Keratinocyte (primary cell): ENCODE measurements around the gene AGO3. TPM values are rescaled to one million over a fixed set of nuclear protein-coding genes. Genes with fewer than 3 reads are reported as not detected.
"Not testable (repeated sequence)": the region's sequence is repeated elsewhere in the genome, so short reads cannot be mapped to it uniquely, and the experiment has no call there.

Experiments used
- DNase-seq: peaks from one replicate; pipeline ENCODE4 v3.0.0-alpha.2; 2011; ENCODE audit warnings: low read depth, missing footprints, low spot score
- FAIRE-seq: peaks from 2 replicates; lab custom pipeline; 2011; peaks lifted over from hg19 to GRCh38; lab: Jason Lieb, UNC
- H2AFZ ChIP-seq: 2 replicates; pipeline ENCODE4 v1.6.0; 2012; ENCODE audit warnings: low read length, control low read depth, inconsistent platforms; ENCODE audit not compliant: control insufficient read depth
- H3K27ac ChIP-seq: 2 replicates; pipeline ENCODE4 v1.5.1; 2011; ENCODE audit warnings: low read length; ENCODE audit not compliant: control insufficient read depth, insufficient read depth
- H3K27me3 ChIP-seq: 3 replicates; pipeline ENCODE4 v1.6.0; 2011; ENCODE audit warnings: low read length; ENCODE audit not compliant: control insufficient read depth, insufficient read depth; ENCODE audit errors: extremely low read depth
- H3K36me3 ChIP-seq, 2 experiments: 2 replicates in 1 of 2; 3 replicates in 1 of 2; pipeline ENCODE4 v1.5.1; 2011; ENCODE audit warnings: low read length in 2 of 2, mild to moderate bottlenecking in 1 of 2; ENCODE audit not compliant: control insufficient read depth in 2 of 2, insufficient read depth in 2 of 2; ENCODE audit errors: extremely low read depth in 1 of 2
- H3K4me1 ChIP-seq: 3 replicates; pipeline ENCODE4 v1.5.1; 2011; ENCODE audit warnings: low read length; ENCODE audit not compliant: control insufficient read depth, insufficient read depth; ENCODE audit errors: extremely low read depth
- H3K4me2 ChIP-seq: 3 replicates; pipeline ENCODE4 v1.6.0; 2011; ENCODE audit warnings: low read depth, low read length; ENCODE audit not compliant: control insufficient read depth, insufficient read depth; ENCODE audit errors: extremely low read depth
- H3K4me3 ChIP-seq, 3 experiments: fragments of 200-600 bp in 1 of 3; sonication (generic) in 1 of 3; 2 replicates in 2 of 3; 3 replicates in 1 of 3; pipeline ENCODE4 v1.5.1; 2011 to 2016; ENCODE audit warnings: low read length in 3 of 3, mild to moderate bottlenecking in 3 of 3, control low read depth in 2 of 3, inconsistent platforms in 1 of 3, low read depth in 1 of 3, mixed read lengths in 1 of 3, mixed run types in 1 of 3, moderate library complexity in 1 of 3; ENCODE audit not compliant: control insufficient read depth in 2 of 3, insufficient read depth in 2 of 3; ENCODE audit errors: extremely low read depth in 1 of 3
- H3K79me2 ChIP-seq: 2 replicates; pipeline ENCODE4 v1.6.0; 2012; ENCODE audit warnings: low read length; ENCODE audit not compliant: control insufficient read depth, insufficient read depth
- H3K9ac ChIP-seq: 3 replicates; pipeline ENCODE4 v1.6.0; 2011; ENCODE audit warnings: low read length; ENCODE audit not compliant: control insufficient read depth, insufficient read depth; ENCODE audit errors: extremely low read depth
- H3K9me1 ChIP-seq: 3 replicates; pipeline ENCODE4 v1.6.0; 2011; ENCODE audit warnings: low read length; ENCODE audit not compliant: control insufficient read depth, insufficient read depth; ENCODE audit errors: extremely low read depth
- H3K9me3 ChIP-seq: 2 replicates; pipeline ENCODE4 v1.5.1; 2012; ENCODE audit warnings: low read depth, low read length; ENCODE audit not compliant: control insufficient read depth
- H4K20me1 ChIP-seq: 3 replicates; pipeline ENCODE4 v1.6.0; 2011; ENCODE audit warnings: low read length; ENCODE audit not compliant: control insufficient read depth, insufficient read depth; ENCODE audit errors: extremely low read depth
- EZH2 ChIP-seq: IDR thresholded peaks from one replicate; pipeline ENCODE4 v1.6.1; 2012; ENCODE audit warnings: inconsistent platforms, mild to moderate bottlenecking, low read length, moderate library complexity
- dilution Hi-C: fragments of 300-500 bp; cut with MboI; formaldehyde crosslinking; loops from one replicate; pipeline ENCODE4 v1.7.0; 2020; ENCODE audit warnings: low sequenced_read_pairs; ENCODE audit not compliant: extremely low pct_ligation_motif_present
- polyA plus RNA-seq, 5 experiments: library from polyadenylated mRNA; depleted of rRNA in 3 of 5; stranded (reverse) in 3 of 5; stranded (forward) in 1 of 5; unstranded in 1 of 5; fragments of >200 nt; gene quantifications; 1 replicate in 1 of 5; 2 replicates in 3 of 5; 3 replicates in 1 of 5; pipeline versions ENCODE4 v1.2.1 to v1.2.3, GENCODE V29; 2011 to 2012; ENCODE audit warnings: missing spikeins in 2 of 5, low read depth in 1 of 5, low replicate concordance in 1 of 5
- TF ChIP-seq, protein P1 (sequence below), 3 experiments: IDR thresholded peaks in 1 of 3; conservative IDR thresholded peaks in 1 of 3; optimal IDR thresholded peaks in 1 of 3; 2 replicates in 2 of 3; 3 replicates in 1 of 3; pipeline versions ENCODE3 to v1.5.1; 2011; ENCODE audit warnings: low read length in 3 of 3, mild to moderate bottlenecking in 3 of 3, moderate library complexity in 2 of 3, control low read depth in 1 of 3, inconsistent platforms in 1 of 3; ENCODE audit not compliant: insufficient read depth in 2 of 3; ENCODE audit errors: extremely low read depth in 1 of 3

AGO3 gene
- polyA plus RNA-seq, 1 donor (not counting 4 experiments of a cell fraction or from before 2014, with no cell fraction given) = 14.0 TPM

DNA sequence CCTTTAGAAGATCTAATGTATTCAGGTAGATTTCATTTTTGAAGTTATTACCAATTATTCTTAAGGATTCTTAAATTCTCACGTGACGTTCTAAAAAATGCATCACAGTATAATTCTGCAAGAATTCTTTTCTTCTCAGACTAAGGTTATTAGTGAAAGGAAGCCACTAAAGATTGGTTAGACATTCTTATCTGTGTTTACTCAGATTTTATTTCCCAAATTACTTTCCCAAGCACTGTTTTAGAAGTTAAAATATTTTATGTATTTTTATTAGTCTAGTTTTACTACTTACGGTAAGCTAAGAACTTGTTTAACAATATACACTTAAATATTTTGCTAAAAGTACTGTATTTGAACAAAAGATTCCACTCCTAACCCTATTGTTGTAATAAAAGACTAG lies 28.4 kb downstream of the AGO3 start:
- H3K4me2 ChIP-seq = no peak overlapping the region
- dilution Hi-C loops = no loop called here
- H4K20me1 ChIP-seq = no peaks in the 10 kb centered on the region
- H3K4me1 ChIP-seq = no peaks in the 10 kb centered on the region
- no peaks in the 10 kb centered on the region for H3K9me1 ChIP-seq
- no peak overlapping the region for H2AFZ ChIP-seq
- H3K4me3 ChIP-seq = no peak overlapping the region
- no peak overlapping the region for H3K9ac ChIP-seq
- no peak overlapping the region for H3K27ac ChIP-seq
- no peak for FAIRE-seq
- no peak for TF ChIP-seq EZH2
- TF ChIP-seq, protein P1, sequence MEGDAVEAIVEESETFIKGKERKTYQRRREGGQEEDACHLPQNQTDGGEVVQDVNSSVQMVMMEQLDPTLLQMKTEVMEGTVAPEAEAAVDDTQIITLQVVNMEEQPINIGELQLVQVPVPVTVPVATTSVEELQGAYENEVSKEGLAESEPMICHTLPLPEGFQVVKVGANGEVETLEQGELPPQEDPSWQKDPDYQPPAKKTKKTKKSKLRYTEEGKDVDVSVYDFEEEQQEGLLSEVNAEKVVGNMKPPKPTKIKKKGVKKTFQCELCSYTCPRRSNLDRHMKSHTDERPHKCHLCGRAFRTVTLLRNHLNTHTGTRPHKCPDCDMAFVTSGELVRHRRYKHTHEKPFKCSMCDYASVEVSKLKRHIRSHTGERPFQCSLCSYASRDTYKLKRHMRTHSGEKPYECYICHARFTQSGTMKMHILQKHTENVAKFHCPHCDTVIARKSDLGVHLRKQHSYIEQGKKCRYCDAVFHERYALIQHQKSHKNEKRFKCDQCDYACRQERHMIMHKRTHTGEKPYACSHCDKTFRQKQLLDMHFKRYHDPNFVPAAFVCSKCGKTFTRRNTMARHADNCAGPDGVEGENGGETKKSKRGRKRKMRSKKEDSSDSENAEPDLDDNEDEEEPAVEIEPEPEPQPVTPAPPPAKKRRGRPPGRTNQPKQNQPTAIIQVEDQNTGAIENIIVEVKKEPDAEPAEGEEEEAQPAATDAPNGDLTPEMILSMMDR (optimal IDR thresholded peaks at IDR 0.05 in 1 of 3, IDR thresholded peaks at IDR 0.05 in 1 of 3, conservative IDR thresholded peaks at IDR 0.05 in 1 of 3; ENCODE audit: extremely low read depth in 1 of 3, insufficient read depth in 2 of 3, low read length in 3 of 3) = no peak
- H3K27me3 ChIP-seq = no peaks in the 10 kb centered on the region
- H3K36me3 ChIP-seq = no peaks in the 10 kb centered on the region
- no peaks in the 10 kb centered on the region for H3K9me3 ChIP-seq
- H3K79me2 ChIP-seq = peaks cover 9% of the 10 kb centered on the region
- DNase-seq = no peak

GRCh38 chr1:35962952-35963351 lies 32.0 kb downstream of the AGO3 start:
- dilution Hi-C loops = no loop called here
- peaks cover 5% of the 10 kb centered on the region for H3K79me2 ChIP-seq

GRCh38 chr1:35964277-35964676 lies 33.4 kb downstream of the AGO3 start:
- H2AFZ ChIP-seq, H3K36me3 ChIP-seq, H3K9me1 ChIP-seq, H3K4me1 ChIP-seq, H3K79me2 ChIP-seq, H3K9ac ChIP-seq, H3K27ac ChIP-seq, H3K9me3 ChIP-seq, FAIRE-seq, dilution Hi-C loops, H3K4me3 ChIP-seq, H4K20me1 ChIP-seq, H3K4me2 ChIP-seq, DNase-seq, H3K27me3 ChIP-seq: not testable (repeated sequence)

More at GRCh38 chr1:35962952-35963351, 32.0 kb downstream of the AGO3 start:
- Histone ChIP-seq H3K9me1 (peaks cover 2% of the 10 kb centered on the region), H3K9ac (no peak overlapping the region), H3K36me3 (no peaks in the 10 kb centered on the region), H3K27me3 (no peaks in the 10 kb centered on the region), H3K4me1 (no peaks in the 10 kb centered on the region), H3K27ac (no peak overlapping the region), H4K20me1 (no peaks in the 10 kb centered on the region), H2AFZ (no peak overlapping the region), H3K4me3 (no peak overlapping the region), H3K9me3 (no peaks in the 10 kb centered on the region), H3K4me2 (no peak overlapping the region)
- DNase-seq = no peak
- TF ChIP-seq, protein P1 (optimal IDR thresholded peaks at IDR 0.05 in 1 of 3, IDR thresholded peaks at IDR 0.05 in 1 of 3, conservative IDR thresholded peaks at IDR 0.05 in 1 of 3; ENCODE audit: extremely low read depth in 1 of 3, insufficient read depth in 2 of 3, low read length in 3 of 3) = no peak
- no peak for TF ChIP-seq EZH2
- no peak for FAIRE-seq
